Esophagus muscularis mucosa (tissue), 4 donors: ENCODE measurements around the gene A1CF. TPM values are rescaled to one million over a fixed set of nuclear protein-coding genes. Genes with fewer than 3 reads are reported as not detected.
"Not testable (repeated sequence)": the region's sequence is repeated elsewhere in the genome, so short reads cannot be mapped to it uniquely, and the experiment has no call there.

Source experiments
- DNase-seq: peaks from one replicate; pipeline ENCODE4 v3.0.0-alpha.2; 2017; ENCODE audit errors: extremely low spot score
- H3K27ac ChIP-seq, 4 donors: fragments of 200-600 bp; sonication (generic); replicated peaks in 1 of 4; 1 replicate in 3 of 4; 2 replicates in 1 of 4; pipeline ENCODE4 v1.5.1; 2016 to 2019; ENCODE audit warnings: mild to moderate bottlenecking in 1 of 4
- H3K27me3 ChIP-seq, 4 donors: fragments of 200-600 bp; sonication (generic); one replicate each; pipeline versions ENCODE4 v1.5.1 to v1.6.0; 2016 to 2019
- H3K36me3 ChIP-seq, 4 donors: fragments of 200-600 bp; sonication (generic); one replicate each; pipeline ENCODE4 v1.5.1; 2016 to 2019
- H3K4me1 ChIP-seq, 4 donors: fragments of 200-600 bp; sonication (generic); one replicate each; pipeline ENCODE4 v1.5.1; 2016 to 2019
- H3K4me3 ChIP-seq, 4 donors: fragments of 200-600 bp; sonication (generic); 1 replicate in 2 of 4; 2 replicates in 2 of 4; pipeline ENCODE4 v1.5.1; 2016 to 2019; ENCODE audit warnings: mild to moderate bottlenecking in 4 of 4, moderate library complexity in 1 of 4
- H3K9me3 ChIP-seq, 4 donors: fragments of 200-600 bp; sonication (generic); 1 replicate in 3 of 4; 2 replicates in 1 of 4; pipeline ENCODE4 v1.5.1; 2016 to 2019
- POLR2A ChIP-seq: fragments of 450-650 bp; IDR thresholded peaks from one replicate; pipeline ENCODE4 v1.6.1; 2017; ENCODE audit warnings: antibody characterized with exemption, moderate library complexity, mild to moderate bottlenecking, low read depth
- WGBS: methylation state at CpG from one replicate; pipeline ENCODE4 v1.1.5; 2018; 5-methylcytosine and 5-hydroxymethylcytosine counted together
- intact Hi-C: fragments of 100-400 bp; cut with DNase I; formaldehyde crosslinking; loops from one replicate; pipeline ENCODE4 v1.15.1; 2023
- total RNA-seq, 4 donors: library from RNA; depleted of rRNA; stranded (reverse); fragments of >200 nt; gene quantifications; one replicate each; pipeline versions ENCODE4 v1.1.0 to v1.2.1, GENCODE V29; 2016
- TF ChIP-seq, protein P1 (sequence below), 3 experiments: fragments of 200-600 bp in 2 of 3; fragments of 450-650 bp in 1 of 3; sonication (generic) in 2 of 3; IDR thresholded peaks; one replicate each; pipeline ENCODE4 v1.5.1; 2017 to 2019; ENCODE audit warnings: antibody characterized with exemption in 3 of 3, mild to moderate bottlenecking in 2 of 3, moderate library complexity in 1 of 3

A1CF gene
- total RNA-seq, 4 donors from 2014 or later = not detected

DNA sequence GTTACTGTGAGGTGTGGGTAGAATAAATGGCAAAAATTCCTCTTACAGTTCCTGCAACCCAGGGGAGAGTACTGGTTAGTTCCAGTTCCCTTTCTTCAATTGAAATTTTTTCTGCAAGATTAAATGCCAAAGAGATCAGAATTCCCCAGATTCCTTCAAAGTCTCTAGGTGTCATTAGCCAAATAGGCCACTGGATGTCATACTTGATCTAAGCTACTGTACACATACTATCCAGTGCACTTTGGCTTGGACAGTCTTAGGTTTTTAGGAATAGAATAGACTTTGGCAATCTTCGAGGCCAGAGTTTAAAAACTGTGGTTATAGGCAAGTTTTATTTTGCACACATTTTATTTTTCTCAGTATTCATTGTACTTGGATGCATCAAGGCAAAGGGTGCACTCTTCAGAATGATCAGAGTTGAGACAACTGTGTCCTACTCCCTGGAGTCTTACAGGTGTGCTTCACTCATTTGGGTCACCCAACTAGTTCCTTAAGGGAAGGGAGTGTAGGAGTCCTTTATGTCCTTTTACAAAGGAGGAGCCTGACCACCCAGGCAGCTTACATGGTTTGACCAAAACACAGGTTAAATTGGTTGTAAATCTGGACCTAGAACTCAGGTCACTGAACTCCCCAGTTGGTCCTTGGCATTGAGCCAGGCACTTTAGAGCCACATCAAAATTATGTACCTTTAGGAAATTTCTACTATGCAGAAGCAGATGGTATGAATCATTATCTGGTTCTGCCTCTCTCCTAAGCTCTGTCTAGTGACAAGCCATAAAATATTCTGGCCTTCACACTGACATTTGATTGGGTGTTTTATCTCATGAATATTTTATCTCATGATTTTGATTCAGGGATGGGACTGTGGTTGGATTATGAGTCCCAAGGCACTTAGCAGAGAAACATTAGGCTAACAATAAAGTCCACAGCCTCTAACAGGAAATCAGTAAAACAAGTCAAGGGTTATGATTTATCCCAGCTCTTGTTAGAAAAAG is 96.2 kb downstream of the A1CF start:
- Histone ChIP-seq H3K27me3 (no peaks in the 10 kb centered on the region), H3K9me3 (no peaks in the 10 kb centered on the region), H3K27ac (no peak overlapping the region), H3K36me3 (no peaks in the 10 kb centered on the region), H3K4me1 (no peaks in the 10 kb centered on the region), H3K4me3 (no peak overlapping the region)
- intact Hi-C loops = no loop called here
- TF ChIP-seq POLR2A = no peak
- TF ChIP-seq, protein P1, sequence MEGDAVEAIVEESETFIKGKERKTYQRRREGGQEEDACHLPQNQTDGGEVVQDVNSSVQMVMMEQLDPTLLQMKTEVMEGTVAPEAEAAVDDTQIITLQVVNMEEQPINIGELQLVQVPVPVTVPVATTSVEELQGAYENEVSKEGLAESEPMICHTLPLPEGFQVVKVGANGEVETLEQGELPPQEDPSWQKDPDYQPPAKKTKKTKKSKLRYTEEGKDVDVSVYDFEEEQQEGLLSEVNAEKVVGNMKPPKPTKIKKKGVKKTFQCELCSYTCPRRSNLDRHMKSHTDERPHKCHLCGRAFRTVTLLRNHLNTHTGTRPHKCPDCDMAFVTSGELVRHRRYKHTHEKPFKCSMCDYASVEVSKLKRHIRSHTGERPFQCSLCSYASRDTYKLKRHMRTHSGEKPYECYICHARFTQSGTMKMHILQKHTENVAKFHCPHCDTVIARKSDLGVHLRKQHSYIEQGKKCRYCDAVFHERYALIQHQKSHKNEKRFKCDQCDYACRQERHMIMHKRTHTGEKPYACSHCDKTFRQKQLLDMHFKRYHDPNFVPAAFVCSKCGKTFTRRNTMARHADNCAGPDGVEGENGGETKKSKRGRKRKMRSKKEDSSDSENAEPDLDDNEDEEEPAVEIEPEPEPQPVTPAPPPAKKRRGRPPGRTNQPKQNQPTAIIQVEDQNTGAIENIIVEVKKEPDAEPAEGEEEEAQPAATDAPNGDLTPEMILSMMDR (IDR thresholded peaks at IDR 0.05) = peak in 1 of 3 experiments; percentile 8
- DNase-seq = no peak
- 45% methylated on average over 1 of the region's 1 CpG for WGBS

DNA sequence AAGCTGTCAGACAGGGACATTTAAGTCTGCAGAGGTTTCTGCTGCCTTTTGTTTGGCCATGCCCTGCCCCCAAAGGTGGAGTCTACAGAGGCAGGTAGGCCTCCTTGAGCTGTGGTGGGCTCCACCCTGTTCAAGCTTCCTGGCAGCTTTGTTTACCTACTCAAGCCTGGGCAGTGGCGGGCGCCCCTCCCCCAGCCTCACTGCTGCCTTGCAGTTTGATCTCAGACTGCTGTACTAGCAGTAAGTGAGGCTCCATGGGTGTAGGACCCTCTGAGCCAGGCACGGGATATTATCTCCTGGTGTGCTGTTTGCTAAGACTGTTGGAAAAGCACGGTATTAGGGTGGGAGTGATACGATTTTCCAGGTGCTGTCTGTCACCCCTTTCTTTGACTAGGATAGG is 97.5 kb downstream of the A1CF start:
- 71% methylated on average over 3 of the region's 5 CpGs for WGBS

DNA sequence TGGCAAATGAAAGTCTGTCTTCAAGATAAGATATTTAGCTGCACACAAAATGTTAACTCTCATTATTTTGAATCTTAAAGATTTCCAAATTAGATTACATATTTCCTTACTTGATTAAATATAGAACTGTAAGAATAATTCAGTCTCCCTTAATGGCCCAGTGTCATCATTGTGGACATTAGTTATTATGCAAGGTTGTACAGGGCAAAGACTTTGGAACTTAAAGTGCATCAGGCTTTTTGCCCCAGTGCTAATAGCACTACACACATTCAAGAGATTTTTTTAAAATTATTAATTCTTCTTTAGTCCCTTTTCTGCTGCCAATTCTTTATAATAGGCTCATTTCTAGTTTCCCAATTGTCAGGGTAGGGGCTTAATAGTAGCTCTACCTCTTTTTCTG is 103.4 kb downstream of the A1CF start:
- H3K4me3 ChIP-seq, H3K4me1 ChIP-seq, H3K9me3 ChIP-seq, DNase-seq, intact Hi-C loops, H3K27ac ChIP-seq, H3K36me3 ChIP-seq, H3K27me3 ChIP-seq: not testable (repeated sequence)

More for the DNA sequence above, 97.5 kb downstream of the A1CF start:
- DNase-seq, H3K4me1 ChIP-seq, H3K9me3 ChIP-seq, H3K27me3 ChIP-seq, intact Hi-C loops, H3K36me3 ChIP-seq, H3K27ac ChIP-seq, H3K4me3 ChIP-seq: not testable (repeated sequence)

DNA sequence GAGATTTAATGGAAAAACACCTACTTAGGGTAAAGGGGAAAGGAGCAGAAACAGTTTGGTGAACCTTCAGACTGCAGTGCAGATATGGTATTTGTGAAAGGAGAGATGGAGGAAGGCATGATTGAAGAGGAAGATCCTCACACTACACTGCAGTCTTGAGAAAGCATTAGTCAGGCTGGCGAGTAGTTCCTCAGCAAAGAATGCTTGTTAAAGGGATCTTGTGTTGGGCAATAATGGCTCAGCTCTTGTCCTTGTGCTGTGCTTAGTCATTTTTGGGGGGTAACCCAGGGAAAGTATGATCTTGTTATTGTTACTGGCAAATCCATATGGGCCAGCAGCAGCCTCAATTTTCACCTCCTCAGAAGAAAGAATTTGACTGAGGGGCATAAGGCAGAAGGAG is 105.4 kb downstream of the A1CF start:
- H3K27me3 ChIP-seq, H3K4me3 ChIP-seq, H3K36me3 ChIP-seq, H3K27ac ChIP-seq, DNase-seq, intact Hi-C loops, H3K9me3 ChIP-seq, H3K4me1 ChIP-seq: not testable (repeated sequence)
- WGBS = 80% methylated on average over 1 of the region's 1 CpG

DNA sequence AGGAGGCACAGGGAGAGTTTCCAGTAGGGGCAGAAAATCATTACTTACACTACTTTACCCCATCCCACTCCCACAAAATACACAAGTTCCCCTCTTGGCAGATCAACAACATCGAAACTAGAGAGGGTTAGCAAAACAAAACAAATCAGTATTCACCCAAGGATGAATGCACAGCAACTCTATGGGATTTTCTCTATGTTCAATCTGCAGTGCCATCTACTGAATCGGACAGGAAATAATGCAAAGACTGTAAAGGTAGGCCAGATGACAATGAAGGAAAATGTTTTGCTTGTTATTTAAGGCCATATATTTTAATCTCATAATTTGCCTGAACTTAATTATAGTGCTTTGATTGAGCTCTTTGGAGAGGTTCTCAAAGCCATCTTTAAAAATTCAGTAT is 110.6 kb downstream of the A1CF start:
- H3K36me3 ChIP-seq, H3K4me1 ChIP-seq, H3K27me3 ChIP-seq, H3K27ac ChIP-seq, H3K9me3 ChIP-seq, H3K4me3 ChIP-seq, intact Hi-C loops, DNase-seq: not testable (repeated sequence)
- WGBS = 57% methylated on average over 2 of the region's 2 CpGs

DNA sequence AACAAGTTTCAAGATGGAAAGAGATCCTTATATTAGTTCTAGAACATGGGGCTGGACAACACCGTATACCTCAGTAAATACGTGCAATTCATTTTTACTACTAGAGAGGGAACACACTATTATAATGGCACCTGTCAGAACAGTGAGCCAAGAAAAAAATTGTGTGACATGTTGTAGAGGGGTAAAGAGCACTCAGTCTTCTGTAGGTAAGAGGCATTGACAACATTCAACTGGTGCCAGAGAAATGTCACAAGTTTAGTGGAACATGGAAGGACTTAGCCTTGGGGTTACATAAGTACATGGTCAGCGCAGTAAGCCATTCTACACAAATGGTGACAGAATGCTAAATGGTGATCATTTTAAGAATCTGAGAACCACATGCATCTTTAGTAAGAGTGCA is 113.4 kb downstream of the A1CF start:
- H3K4me1 ChIP-seq, DNase-seq, H3K27me3 ChIP-seq, intact Hi-C loops, H3K27ac ChIP-seq, H3K9me3 ChIP-seq, H3K4me3 ChIP-seq, H3K36me3 ChIP-seq: not testable (repeated sequence)
- WGBS = 94% methylated on average over 2 of the region's 3 CpGs

DNA sequence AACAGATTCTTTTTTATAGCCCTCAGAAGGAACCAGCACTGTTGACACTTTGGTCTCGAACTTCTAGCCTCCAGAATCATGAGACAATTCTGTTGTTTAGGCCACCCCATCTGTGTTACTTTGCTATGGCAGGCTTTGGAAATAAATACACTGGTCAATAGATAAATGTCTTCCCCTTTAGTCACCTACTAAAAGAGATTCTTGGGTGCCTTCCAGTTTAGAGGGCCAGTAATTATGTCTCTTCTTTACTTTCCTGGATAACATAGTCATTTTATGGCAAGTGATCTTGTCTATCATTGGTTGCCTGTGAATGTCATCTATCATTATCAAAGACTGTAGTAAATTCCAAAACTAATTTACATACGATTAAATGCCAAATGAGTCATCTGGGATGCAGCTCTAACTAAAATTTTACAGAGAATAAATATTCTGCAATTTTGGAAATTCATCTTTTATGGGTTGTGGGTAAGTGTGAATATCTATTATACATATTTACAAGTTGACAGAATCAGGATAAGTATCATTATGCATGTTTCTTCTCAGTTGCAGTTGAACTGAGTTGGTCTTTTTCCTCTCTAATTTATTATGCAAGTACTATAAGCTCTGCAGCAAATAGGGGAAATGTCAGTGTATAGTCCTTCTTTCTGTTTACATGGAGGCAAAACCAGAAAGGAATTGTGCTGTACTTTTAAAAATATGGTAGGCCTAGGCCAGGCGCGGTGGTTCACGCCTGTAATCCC is 118.5 kb downstream of the A1CF start:
- H3K27ac ChIP-seq, H3K9me3 ChIP-seq, H3K4me1 ChIP-seq, H3K4me3 ChIP-seq, H3K36me3 ChIP-seq, H3K27me3 ChIP-seq, DNase-seq, intact Hi-C loops: not testable (repeated sequence)
- 94% methylated on average over 4 of the region's 5 CpGs for WGBS

Other genes with a start within 250 kb of the A1CF start
- 1 to 10 TPM in 3 of 4 donors, under 1 TPM in 1; 0.66 to 2.9 (median 1.7) TPM for gene ASAH2B, start 145.7 kb downstream of the A1CF start, total RNA-seq
- gene PRKG1, start 188.9 kb upstream of the A1CF start, total RNA-seq = 10 to 100 TPM; 24.5 to 46.1 (median 37.1) TPM